ENCODE measurements around the gene PAWR. TPM values are rescaled to one million over a fixed set of nuclear protein-coding genes. Genes with fewer than 3 reads are reported as not detected.

The PAWR gene
- polyA plus RNA-seq, 2 of the 4 experiments (the other 2 are of a cell fraction): 40.8 to 55.2 TPM

DNA sequence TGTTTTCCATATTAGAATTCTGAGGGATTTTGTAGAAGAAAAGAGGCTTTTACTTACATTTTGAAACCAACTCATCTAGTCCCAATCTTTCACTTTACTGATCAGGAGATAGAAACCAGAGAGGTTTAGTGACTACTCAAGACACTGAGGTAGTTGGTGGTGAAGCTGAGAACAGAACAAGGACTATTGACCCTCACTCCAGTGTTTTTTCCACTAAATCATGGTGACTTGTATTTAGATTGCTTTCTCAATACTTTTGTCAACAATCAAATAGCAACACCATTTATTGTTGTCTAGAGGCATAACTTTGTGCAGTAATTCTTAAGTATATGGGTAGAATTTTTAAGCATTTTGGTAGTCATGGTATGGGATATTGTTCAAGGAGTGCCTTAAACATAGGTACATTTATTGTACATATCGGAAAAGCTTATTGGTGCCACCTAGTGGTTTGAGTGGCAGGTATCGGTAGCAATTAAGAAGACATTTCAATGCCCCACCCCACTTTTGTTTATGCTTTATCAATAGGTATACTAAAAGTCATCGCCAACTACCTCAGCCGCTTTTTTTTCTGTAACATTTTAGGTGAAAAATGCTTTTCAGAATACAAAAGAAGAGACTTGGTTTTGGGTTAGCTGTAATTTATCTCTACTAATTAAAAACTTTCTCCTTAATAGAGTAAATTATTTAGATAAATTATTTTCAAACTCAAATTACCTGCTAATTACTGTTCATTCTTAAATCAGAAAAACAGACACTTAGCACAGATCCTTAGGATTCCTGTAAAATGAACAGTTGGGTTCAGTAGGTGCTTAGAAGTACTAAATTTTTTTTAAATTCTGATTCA, 47.3 kb upstream of the PAWR start:
- peak; percentile 86 for FAIRE-seq
- peak; percentile 52 to 79 for DNase-seq (ENCODE audit: low read depth in 1 of 2, low spot score in 1 of 2)
- H3K4me3 ChIP-seq: no peak overlapping the region
- ChIA-PET POLR2A (interaction anchor here (2.4 kb wide), 1 partner anchor 48 kb away, joined by 11 read pairs; the partner anchor contains the start of gene PAWR), CTCF (interaction anchor here (0.7 to 4.1 kb wide), 35 partner anchors 9 to 532 kb away, joined by 3 to 18 read pairs (median 4); no protein-coding TSS in a partner anchor)
- H3K9me3 ChIP-seq: no peaks in the 10 kb centered on the region
- H3K4me2 ChIP-seq: peak overlapping the region; percentile 21; the same call in 1 of the 3 replicates
- H3K4me1 ChIP-seq: peaks cover 8% of the 10 kb centered on the region; the same call in 1 of the 3 replicates
- H3K27ac ChIP-seq: peak overlapping the region; percentile 12 to 48; a peak in 4 of 6 replicates
- TF ChIP-seq, protein P1, sequence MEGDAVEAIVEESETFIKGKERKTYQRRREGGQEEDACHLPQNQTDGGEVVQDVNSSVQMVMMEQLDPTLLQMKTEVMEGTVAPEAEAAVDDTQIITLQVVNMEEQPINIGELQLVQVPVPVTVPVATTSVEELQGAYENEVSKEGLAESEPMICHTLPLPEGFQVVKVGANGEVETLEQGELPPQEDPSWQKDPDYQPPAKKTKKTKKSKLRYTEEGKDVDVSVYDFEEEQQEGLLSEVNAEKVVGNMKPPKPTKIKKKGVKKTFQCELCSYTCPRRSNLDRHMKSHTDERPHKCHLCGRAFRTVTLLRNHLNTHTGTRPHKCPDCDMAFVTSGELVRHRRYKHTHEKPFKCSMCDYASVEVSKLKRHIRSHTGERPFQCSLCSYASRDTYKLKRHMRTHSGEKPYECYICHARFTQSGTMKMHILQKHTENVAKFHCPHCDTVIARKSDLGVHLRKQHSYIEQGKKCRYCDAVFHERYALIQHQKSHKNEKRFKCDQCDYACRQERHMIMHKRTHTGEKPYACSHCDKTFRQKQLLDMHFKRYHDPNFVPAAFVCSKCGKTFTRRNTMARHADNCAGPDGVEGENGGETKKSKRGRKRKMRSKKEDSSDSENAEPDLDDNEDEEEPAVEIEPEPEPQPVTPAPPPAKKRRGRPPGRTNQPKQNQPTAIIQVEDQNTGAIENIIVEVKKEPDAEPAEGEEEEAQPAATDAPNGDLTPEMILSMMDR (IDR thresholded peaks at IDR 0.05): peak; percentile 88
- peak; percentile 89 to 90 for TF ChIP-seq RAD21 (conservative IDR thresholded peaks at IDR 0.05 in 1 of 2, IDR thresholded peaks at IDR 0.05 in 1 of 2)
- TF ChIP-seq RNF2 (IDR thresholded peaks at IDR 0.05; ENCODE audit: borderline replicate concordance, low read depth): no peak
- peak; percentile 92 for TF ChIP-seq SMC3 (IDR thresholded peaks at IDR 0.05)
- 3% methylated on average over 4 of the region's 4 CpGs for WGBS (ENCODE audit: missing lambda C conversion rate)
- ATAC-seq: peak; percentile 76 to 91

DNA sequence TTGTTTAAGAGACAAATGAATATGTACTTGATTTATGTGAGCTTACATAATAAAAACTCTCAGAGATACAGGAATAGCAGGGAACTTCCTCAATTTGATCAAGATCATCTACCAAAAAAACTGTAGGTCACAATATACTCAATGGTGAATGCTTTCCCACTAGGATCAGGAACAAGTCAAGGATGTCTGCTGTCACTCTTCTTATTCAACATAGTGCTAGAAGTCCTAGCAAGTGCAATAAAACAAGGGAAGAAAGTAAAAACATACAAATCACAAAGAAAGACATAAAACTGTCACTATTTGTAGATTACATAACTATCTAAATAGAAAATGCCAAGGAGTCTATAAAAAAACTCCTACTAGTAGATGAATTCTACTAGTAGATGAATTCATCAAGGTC, 41.9 kb upstream of the PAWR start:
- POLR2A ChIA-PET: no interaction called here
- no peaks in the 10 kb centered on the region; the same call in 2 of the 3 replicates for H3K4me1 ChIP-seq
- ATAC-seq: no peak
- CTCF ChIA-PET: interaction anchor here (0.6 to 1.0 kb wide), 3 partner anchors 180 to 313 kb away, joined by 3 to 4 read pairs (median 4); no protein-coding TSS in a partner anchor
- H3K9me3 ChIP-seq: 0 out of 3 replicates have a peak, but pooled peaks cover 2% of the 10 kb centered on the region
- H3K4me2 ChIP-seq: no peak overlapping the region
- H3K4me3 ChIP-seq: no peak overlapping the region
- no peak overlapping the region for H3K27ac ChIP-seq
- TF ChIP-seq RAD21 (conservative IDR thresholded peaks at IDR 0.05 in 1 of 2, IDR thresholded peaks at IDR 0.05 in 1 of 2): no peak
- no peak for TF ChIP-seq JUNB (IDR thresholded peaks at IDR 0.05)
- TF ChIP-seq HOXA7 (CRISPR knock-in tag; IDR thresholded peaks at IDR 0.05): no peak
- TF ChIP-seq, protein P2, sequence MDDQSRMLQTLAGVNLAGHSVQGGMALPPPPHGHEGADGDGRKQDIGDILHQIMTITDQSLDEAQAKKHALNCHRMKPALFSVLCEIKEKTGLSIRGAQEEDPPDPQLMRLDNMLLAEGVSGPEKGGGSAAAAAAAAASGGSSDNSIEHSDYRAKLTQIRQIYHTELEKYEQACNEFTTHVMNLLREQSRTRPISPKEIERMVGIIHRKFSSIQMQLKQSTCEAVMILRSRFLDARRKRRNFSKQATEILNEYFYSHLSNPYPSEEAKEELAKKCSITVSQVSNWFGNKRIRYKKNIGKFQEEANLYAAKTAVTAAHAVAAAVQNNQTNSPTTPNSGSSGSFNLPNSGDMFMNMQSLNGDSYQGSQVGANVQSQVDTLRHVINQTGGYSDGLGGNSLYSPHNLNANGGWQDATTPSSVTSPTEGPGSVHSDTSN (IDR thresholded peaks at IDR 0.05): no peak
- no peak for TF ChIP-seq EHF (CRISPR knock-in tag; IDR thresholded peaks at IDR 0.05)
- no peak for TF ChIP-seq CHD2 (IDR thresholded peaks at IDR 0.05; ENCODE audit: low read length, partially characterized antibody)
- TF ChIP-seq SMC3 (IDR thresholded peaks at IDR 0.05): no peak
- no peak for TF ChIP-seq ESRRA (IDR thresholded peaks at IDR 0.05; ENCODE audit: borderline replicate concordance, low read length)
- TF ChIP-seq HOXB13 (CRISPR knock-in tag; IDR thresholded peaks at IDR 0.05; ENCODE audit: low read depth): no peak
- no peak for TF ChIP-seq POLR2AphosphoS2 (conservative IDR thresholded peaks at IDR 0.05; ENCODE audit: low read length)
- TF ChIP-seq KDM1A (IDR thresholded peaks at IDR 0.05; ENCODE audit: low read depth): no peak
- no peak for TF ChIP-seq ZSCAN20 (CRISPR knock-in tag; IDR thresholded peaks at IDR 0.05)
- TF ChIP-seq POLR2A (IDR thresholded peaks at IDR 0.05; ENCODE audit: low read length): no peak
- no peak for TF ChIP-seq JUN (IDR thresholded peaks at IDR 0.05)
- no peak for TF ChIP-seq CEBPB (IDR thresholded peaks at IDR 0.05)
- DNase-seq (ENCODE audit: low read depth in 1 of 2, low spot score in 1 of 2): no peak
- FAIRE-seq: peak; percentile 23

DNA sequence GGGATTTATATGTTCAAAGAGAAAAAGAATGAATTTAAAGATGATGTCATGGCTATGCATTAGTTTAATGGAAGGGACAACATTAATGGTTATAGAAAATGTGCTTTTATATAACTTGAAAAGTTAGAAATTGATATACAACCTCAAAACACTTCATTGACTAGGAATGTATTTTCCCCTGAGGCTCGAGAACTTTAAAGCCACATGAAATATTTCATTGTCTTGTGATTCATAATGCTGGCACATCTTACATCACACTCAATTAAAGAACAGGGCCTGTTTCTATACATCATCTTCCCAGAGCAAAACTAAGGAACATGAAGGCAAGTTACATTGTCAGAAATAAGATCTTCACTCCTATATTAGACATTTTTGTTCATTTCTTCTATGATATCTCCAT, 35.2 kb upstream of the PAWR start:
- Histone ChIP-seq H3K4me3 (no peak overlapping the region), H3K4me1 (peaks cover 10% of the 10 kb centered on the region; the same call in 2 of the 3 replicates), H3K27ac (no peak overlapping the region), H3K4me2 (peak overlapping the region; percentile 24; the same call in 2 of the 3 replicates), H3K9me3 (0 out of 3 replicates have a peak, but pooled peaks cover 2% of the 10 kb centered on the region)
- FAIRE-seq (no peak), DNase-seq (ENCODE audit: low read depth in 1 of 2, low spot score in 1 of 2) (no peak), ATAC-seq (no peak)
- CTCF ChIA-PET: interaction anchor here (1.2 to 1.5 kb wide), 2 partner anchors 12 to 306 kb away, joined by 3 to 4 read pairs; no protein-coding TSS in a partner anchor
- TF ChIP-seq RCOR1 (IDR thresholded peaks at IDR 0.05; ENCODE audit: low read depth, low read length) (no peak), JUNB (IDR thresholded peaks at IDR 0.05) (peak; percentile 17; the same call in 1 of the 2 replicates)
- TF ChIP-seq, protein P3, sequence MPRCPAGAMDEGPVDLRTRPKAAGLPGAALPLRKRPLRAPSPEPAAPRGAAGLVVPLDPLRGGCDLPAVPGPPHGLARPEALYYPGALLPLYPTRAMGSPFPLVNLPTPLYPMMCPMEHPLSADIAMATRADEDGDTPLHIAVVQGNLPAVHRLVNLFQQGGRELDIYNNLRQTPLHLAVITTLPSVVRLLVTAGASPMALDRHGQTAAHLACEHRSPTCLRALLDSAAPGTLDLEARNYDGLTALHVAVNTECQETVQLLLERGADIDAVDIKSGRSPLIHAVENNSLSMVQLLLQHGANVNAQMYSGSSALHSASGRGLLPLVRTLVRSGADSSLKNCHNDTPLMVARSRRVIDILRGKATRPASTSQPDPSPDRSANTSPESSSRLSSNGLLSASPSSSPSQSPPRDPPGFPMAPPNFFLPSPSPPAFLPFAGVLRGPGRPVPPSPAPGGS (IDR thresholded peaks at IDR 0.05): no peak
- WGBS (ENCODE audit: missing lambda C conversion rate): 26% methylated on average over 1 of the region's 1 CpG
- POLR2A ChIA-PET: no interaction called here
